HepG2 (cell line): ENCODE measurements around the gene TPM3. TPM values are rescaled to one million over a fixed set of nuclear protein-coding genes. Genes with fewer than 3 reads are reported as not detected.

Experiments used
- ATAC-seq: fragments of 200-7000 bp; cut with Tn5 transposase; 3 replicates; pipeline ENCODE4 v1.9.1; 2020; ENCODE audit warnings: mild to moderate bottlenecking, moderate library complexity
- BruUV-seq: library from RNA; stranded (reverse); fragments of 400-500 nt; replicated peaks from 2 replicates; lab custom pipeline; 2021; lab: Mats Ljungman, UMichigan
- CTCF ChIA-PET: fragments of 300-600 bp; formaldehyde crosslinking; extraction: SDS; loops from one replicate; lab custom pipeline; 2021; ENCODE audit warnings: low total read pairs, inconsistent platforms, low intra/inter-chr PET ratio; lab: Yijun Ruan, JAX
- POLR2A ChIA-PET: fragments of 350-600 bp; sonication (Branson Sonifier 250); formaldehyde crosslinking; loops from one replicate; lab custom pipeline; 2020; ENCODE audit warnings: antibody characterized with exemption, inconsistent platforms; lab: Yijun Ruan, JAX
- DNase-seq: peaks from one replicate; pipeline ENCODE4 v3.0.0-alpha.2; 2015; ENCODE audit warnings: low spot score
- FAIRE-seq: peaks from 3 replicates; lab custom pipeline; 2011; peaks lifted over from hg19 to GRCh38; lab: Jason Lieb, UNC
- H2AFZ ChIP-seq: one replicate; pipeline ENCODE4 v1.6.1; 2011; ENCODE audit warnings: low read length, inconsistent platforms
- H3K27ac ChIP-seq: fragments of 300-600 bp; 3 replicates; pipeline ENCODE4 v1.8.0; 2011; ENCODE audit warnings: mixed run types, mild to moderate bottlenecking, mixed read lengths, low read length, inconsistent platforms; ENCODE audit not compliant: insufficient read depth; ENCODE audit errors: extremely low read length
- H3K27me3 ChIP-seq, 2 experiments: fragments of 200-600 bp in 1 of 2; 2 replicates in 1 of 2; 3 replicates in 1 of 2; pipeline versions ENCODE4 v1.6.0 to v1.8.0; 2011; ENCODE audit warnings: low read length in 2 of 2, mild to moderate bottlenecking in 2 of 2, moderate library complexity in 2 of 2, inconsistent platforms in 1 of 2; ENCODE audit not compliant: insufficient read depth in 2 of 2, control insufficient read depth in 1 of 2
- H3K36me3 ChIP-seq, 2 experiments: fragments of 200-600 bp in 1 of 2; replicated peaks in 1 of 2; 2 replicates in 1 of 2; 3 replicates in 1 of 2; pipeline versions ENCODE4 v1.5.1 to v1.8.0; 2011; ENCODE audit warnings: low read length in 2 of 2, inconsistent platforms in 1 of 2; ENCODE audit not compliant: insufficient read depth in 2 of 2, control insufficient read depth in 1 of 2
- H3K4me1 ChIP-seq: 2 replicates; pipeline ENCODE4 v1.5.1; 2012; ENCODE audit warnings: low read length, inconsistent platforms; ENCODE audit not compliant: insufficient read depth
- H3K4me2 ChIP-seq: 2 replicates; pipeline ENCODE4 v1.6.0; 2011; ENCODE audit warnings: low read depth, low read length, inconsistent platforms
- H3K4me3 ChIP-seq, 3 experiments: fragments of 200-600 bp in 1 of 3; sonication (generic), shearing (Covaris generic) in 1 of 3; replicated peaks in 1 of 3; 2 replicates each; pipeline ENCODE4 v1.5.1; 2011 to 2016; ENCODE audit warnings: low read length in 3 of 3, inconsistent platforms in 2 of 3, low read depth in 2 of 3, mild to moderate bottlenecking in 2 of 3, control low read depth in 1 of 3, mixed read lengths in 1 of 3; ENCODE audit not compliant: insufficient read depth in 1 of 3
- H3K79me2 ChIP-seq: one replicate; pipeline ENCODE4 v1.6.1; 2011; ENCODE audit warnings: low read length, inconsistent platforms; ENCODE audit not compliant: insufficient read depth
- H3K9ac ChIP-seq: 2 replicates; pipeline ENCODE4 v1.6.0; 2011; ENCODE audit warnings: mild to moderate bottlenecking, low read depth, low read length, inconsistent platforms; ENCODE audit not compliant: insufficient read depth
- H3K9me3 ChIP-seq: 2 replicates; pipeline ENCODE4 v1.5.1; 2012; ENCODE audit warnings: mild to moderate bottlenecking, low read length
- H4K20me1 ChIP-seq: 2 replicates; pipeline ENCODE4 v1.6.0; 2011; ENCODE audit warnings: inconsistent platforms, mild to moderate bottlenecking, low read length, moderate library complexity; ENCODE audit not compliant: insufficient read depth
- FOXO4 ChIP-seq: sonication (generic); formaldehyde crosslinking; conservative IDR thresholded peaks from 2 replicates; pipeline ENCODE4 v1.8.1; 2023; ENCODE audit warnings: missing genetic modification reagents
- IRF1 ChIP-seq: sonication (generic); formaldehyde crosslinking; IDR thresholded peaks from 2 replicates; pipeline ENCODE4 v1.4.0; 2020; ENCODE audit warnings: low read depth, mild to moderate bottlenecking, missing genetic modification reagents
- MED8 ChIP-seq: sonication (generic); formaldehyde crosslinking; IDR thresholded peaks from 2 replicates; pipeline ENCODE4 v1.8.1; 2023; ENCODE audit warnings: mild to moderate bottlenecking, missing genetic modification reagents; ENCODE audit not compliant: insufficient replicate concordance
- PHF21A ChIP-seq: sonication (generic); formaldehyde crosslinking; IDR thresholded peaks from 2 replicates; pipeline ENCODE4 v1.5.0; 2020; ENCODE audit warnings: mild to moderate bottlenecking, missing genetic modification reagents
- SP140L ChIP-seq: sonication (generic); formaldehyde crosslinking; IDR thresholded peaks from 2 replicates; pipeline ENCODE4 v1.4.0; 2020; ENCODE audit warnings: missing genetic modification reagents, borderline replicate concordance
- ZBTB2 ChIP-seq: sonication (generic); formaldehyde crosslinking; IDR thresholded peaks from 2 replicates; pipeline ENCODE4 v1.8.0; 2022; ENCODE audit warnings: low read depth, missing genetic modification reagents
- ZMAT5 ChIP-seq: sonication (generic); formaldehyde crosslinking; IDR thresholded peaks from 2 replicates; pipeline ENCODE4 v1.5.0; 2020; ENCODE audit warnings: mild to moderate bottlenecking, low read depth, missing genetic modification reagents, borderline replicate concordance
- ZNF138 ChIP-seq: sonication (generic); formaldehyde crosslinking; IDR thresholded peaks from 2 replicates; pipeline ENCODE4 v1.5.0; 2020; ENCODE audit warnings: mild to moderate bottlenecking, low read depth, missing genetic modification reagents
- ZNF468 ChIP-seq: sonication (generic); formaldehyde crosslinking; IDR thresholded peaks from 2 replicates; pipeline ENCODE4 v1.8.0; 2022; ENCODE audit warnings: mild to moderate bottlenecking, moderate library complexity, missing genetic modification reagents
- ZNF678 ChIP-seq: sonication (generic); formaldehyde crosslinking; IDR thresholded peaks from 2 replicates; pipeline ENCODE4 v1.4.0; 2020; ENCODE audit warnings: mild to moderate bottlenecking, missing genetic modification reagents
- ZSCAN31 ChIP-seq: sonication (generic); formaldehyde crosslinking; IDR thresholded peaks from 2 replicates; pipeline ENCODE4 v1.5.0; 2020; ENCODE audit warnings: low read depth, mild to moderate bottlenecking, missing genetic modification reagents
- WGBS: methylation state at CpG from one replicate; pipeline ENCODE4 v1.1.6; 2017; ENCODE audit warnings: low lambda C conversion rate; 5-methylcytosine and 5-hydroxymethylcytosine counted together
- in situ Hi-C: cut with HindIII; loops from 2 replicates; pipeline ENCODE4 v1.10.0; 2017; ENCODE audit warnings: low pct_unique_long_range_greater_than_20kb; ENCODE audit not compliant: extremely low pct_ligation_motif_present
- intact Hi-C: fragments of 100-400 bp; cut with micrococcal nuclease; formaldehyde crosslinking; loops from one replicate; pipeline ENCODE4 v1.10.0; 2022; ENCODE audit not compliant: unreplicated experiment
- polyA plus RNA-seq, 8 experiments: library from polyadenylated mRNA; depleted of rRNA in 3 of 8; stranded (reverse) in 7 of 8; unstranded in 1 of 8; fragments of >200 nt; fragmentation: Illumina TruSeq in 4 of 8; extraction: Trizol in 4 of 8; gene quantifications; 2 replicates each; pipeline versions ENCODE4 v1.2.1 to v1.2.3, GENCODE V29; 2011 to 2016; ENCODE audit warnings: low read depth in 4 of 8, missing spikeins in 1 of 8, mixed read lengths in 1 of 8; ENCODE audit not compliant: insufficient read depth in 1 of 8
- total RNA-seq, 5 experiments: library from RNA; depleted of rRNA; stranded (reverse); fragments of >200 nt; fragmentation: Illumina TruSeq; extraction: Trizol; gene quantifications; 2 replicates each; pipeline ENCODE4 v1.2.3, GENCODE V29; 2016; ENCODE audit warnings: low read depth in 1 of 5

TPM3 gene
- total and polyA plus RNA-seq, 2 of the 13 experiments (the other 11 are each of a cell fraction or from before 2014, with no cell fraction given), result 160 to 307 TPM

- TF ChIP-seq ZBTB2 (CRISPR knock-in tag), result no peak
- TF ChIP-seq ZNF468 (CRISPR knock-in tag), result no peak
- TF ChIP-seq PHF21A (CRISPR knock-in tag), result no peak
- TF ChIP-seq MED8 (CRISPR knock-in tag), result no peak
- no peak for TF ChIP-seq ZSCAN31 (CRISPR knock-in tag)
- no peak for TF ChIP-seq IRF1
- TF ChIP-seq ZNF138 (CRISPR knock-in tag), result no peak
- TF ChIP-seq, all 625 proteins: peak for 0
Measured at GRCh38 chr1:154141240-154141639, 50.7 kb downstream of the TPM3 start (continued).

- TF ChIP-seq ZMAT5 (CRISPR knock-in tag), result no peak
- no peak for TF ChIP-seq FOXO4 (CRISPR knock-in tag)
- no peak for TF ChIP-seq ZNF678 (CRISPR knock-in tag)
- no peak for TF ChIP-seq SP140L (CRISPR knock-in tag)
- Histone ChIP-seq H3K4me2 (no peak overlapping the region), H3K79me2 (no peaks in the 10 kb centered on the region), H3K36me3 (no peaks in the 10 kb centered on the region), H3K4me1 (no peaks in the 10 kb centered on the region), H3K27ac (no peak overlapping the region), H3K4me3 (no peak overlapping the region), H2AFZ (no peak overlapping the region), H3K9me3 (no peaks in the 10 kb centered on the region), H3K9ac (no peak overlapping the region), H4K20me1 (no peaks in the 10 kb centered on the region), H3K27me3 (peaks cover 0 to 3% of the 10 kb centered on the region in 2 experiments; a peak in 1 of 5 replicates)
- in situ Hi-C loops (no loop called here), intact Hi-C loops (no loop called here)
- DNase-seq (no peak), ATAC-seq (no peak), FAIRE-seq (no peak)
- ChIA-PET CTCF (no interaction called here), POLR2A (no interaction called here)
- no TSS peak for BruUV-seq
- WGBS, result 40% methylated on average over 3 of the region's 3 CpGs
Measured at GRCh38 chr1:154137888-154138287, 54.0 kb downstream of the TPM3 start.
